Mucosa of descending colon (tissue), 3 donors: ENCODE results near the gene SCAP. TPM values are rescaled to one million over a fixed set of nuclear protein-coding genes. Genes with fewer than 3 reads are reported as not detected.

Experiments used
- ATAC-seq: fragments of 200-7000 bp; cut with Tn5 transposase; one replicate; pipeline ENCODE4 v1.9.1; 2020; ENCODE audit warnings: mild to moderate bottlenecking, moderate library complexity
- DNase-seq, 3 donors: peaks; one replicate each; pipeline ENCODE4 v3.0.0-alpha.2; 2020
- H3K36me3 ChIP-seq: fragments of 200-600 bp; one replicate; pipeline ENCODE4 v1.8.0; 2021; ENCODE audit warnings: low read depth, mild to moderate bottlenecking
- H3K4me1 ChIP-seq: fragments of 200-600 bp; one replicate; pipeline ENCODE4 v1.8.0; 2021; ENCODE audit warnings: low read depth, mild to moderate bottlenecking
- H3K4me3 ChIP-seq: fragments of 200-600 bp; one replicate; pipeline ENCODE4 v1.8.0; 2021; ENCODE audit warnings: mild to moderate bottlenecking
- H3K9me3 ChIP-seq: fragments of 200-600 bp; one replicate; pipeline ENCODE4 v1.8.0; 2021; ENCODE audit warnings: mild to moderate bottlenecking
- intact Hi-C, 2 donors: fragments of 100-400 bp; cut with DNase I in 1 of 2; cut with micrococcal nuclease in 1 of 2; formaldehyde crosslinking; loops; one replicate each; pipeline versions ENCODE4 v1.11.0 to v1.11.1; 2022; cut with DNase I, micrococcal nuclease
- total RNA-seq, 3 donors: library from RNA; stranded (reverse); fragmentation: NEBNext Ultra II Directional in 2 of 3; extraction: Animal tissue kit (Norgen Biotek cat#: 25700) in 2 of 3; gene quantifications; one replicate each; pipeline versions ENCODE4 v1.2.1 to v1.2.4, GENCODE V29; 2021 to 2023
- TF ChIP-seq, protein P1 (sequence below): fragments of 200-600 bp; IDR thresholded peaks from one replicate; pipeline ENCODE4 v1.8.0; 2022; ENCODE audit warnings: antibody characterized with exemption, mild to moderate bottlenecking
- donor health status: DM: no; HTN: no; CAD: no; lungs with moderate emphysema.
- donor health status: DM: no; HTN: no; CAD: no.
- donor health status: DM: no; HTN: yes; CAD: no.

SCAP gene
- total RNA-seq, 3 donors from 2014 or later = 107 to 151 (median 115) TPM

DNA sequence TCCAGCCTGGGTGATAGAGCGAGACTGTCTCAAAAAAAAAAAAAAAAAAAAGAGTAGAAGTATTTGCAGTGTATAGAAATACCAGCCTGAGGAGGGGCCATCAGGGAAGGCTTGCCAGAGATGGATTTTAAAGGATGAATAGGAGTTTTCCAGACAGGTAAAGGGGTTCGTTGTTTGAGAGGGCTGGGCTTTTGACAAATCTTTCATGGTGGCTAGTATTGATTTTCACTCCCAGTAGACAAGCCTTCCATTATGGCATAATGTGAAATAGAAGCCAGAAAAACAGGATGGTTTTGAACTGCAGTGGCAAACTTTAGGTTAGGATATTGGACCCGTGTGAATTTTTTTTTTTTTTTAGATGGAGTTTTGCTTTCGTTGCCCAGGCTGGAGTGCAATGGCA, 91.3 kb downstream of the SCAP start:
- ATAC-seq (no peak), DNase-seq (no peak)
- peaks cover 13% of the 10 kb centered on the region for H3K4me1 ChIP-seq
- H3K36me3 ChIP-seq = peaks cover 3% of the 10 kb centered on the region
- TF ChIP-seq, protein P1, sequence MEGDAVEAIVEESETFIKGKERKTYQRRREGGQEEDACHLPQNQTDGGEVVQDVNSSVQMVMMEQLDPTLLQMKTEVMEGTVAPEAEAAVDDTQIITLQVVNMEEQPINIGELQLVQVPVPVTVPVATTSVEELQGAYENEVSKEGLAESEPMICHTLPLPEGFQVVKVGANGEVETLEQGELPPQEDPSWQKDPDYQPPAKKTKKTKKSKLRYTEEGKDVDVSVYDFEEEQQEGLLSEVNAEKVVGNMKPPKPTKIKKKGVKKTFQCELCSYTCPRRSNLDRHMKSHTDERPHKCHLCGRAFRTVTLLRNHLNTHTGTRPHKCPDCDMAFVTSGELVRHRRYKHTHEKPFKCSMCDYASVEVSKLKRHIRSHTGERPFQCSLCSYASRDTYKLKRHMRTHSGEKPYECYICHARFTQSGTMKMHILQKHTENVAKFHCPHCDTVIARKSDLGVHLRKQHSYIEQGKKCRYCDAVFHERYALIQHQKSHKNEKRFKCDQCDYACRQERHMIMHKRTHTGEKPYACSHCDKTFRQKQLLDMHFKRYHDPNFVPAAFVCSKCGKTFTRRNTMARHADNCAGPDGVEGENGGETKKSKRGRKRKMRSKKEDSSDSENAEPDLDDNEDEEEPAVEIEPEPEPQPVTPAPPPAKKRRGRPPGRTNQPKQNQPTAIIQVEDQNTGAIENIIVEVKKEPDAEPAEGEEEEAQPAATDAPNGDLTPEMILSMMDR = no peak
- no peak overlapping the region for H3K4me3 ChIP-seq
- H3K9me3 ChIP-seq = no peaks in the 10 kb centered on the region
- intact Hi-C loops = no loop called here

DNA sequence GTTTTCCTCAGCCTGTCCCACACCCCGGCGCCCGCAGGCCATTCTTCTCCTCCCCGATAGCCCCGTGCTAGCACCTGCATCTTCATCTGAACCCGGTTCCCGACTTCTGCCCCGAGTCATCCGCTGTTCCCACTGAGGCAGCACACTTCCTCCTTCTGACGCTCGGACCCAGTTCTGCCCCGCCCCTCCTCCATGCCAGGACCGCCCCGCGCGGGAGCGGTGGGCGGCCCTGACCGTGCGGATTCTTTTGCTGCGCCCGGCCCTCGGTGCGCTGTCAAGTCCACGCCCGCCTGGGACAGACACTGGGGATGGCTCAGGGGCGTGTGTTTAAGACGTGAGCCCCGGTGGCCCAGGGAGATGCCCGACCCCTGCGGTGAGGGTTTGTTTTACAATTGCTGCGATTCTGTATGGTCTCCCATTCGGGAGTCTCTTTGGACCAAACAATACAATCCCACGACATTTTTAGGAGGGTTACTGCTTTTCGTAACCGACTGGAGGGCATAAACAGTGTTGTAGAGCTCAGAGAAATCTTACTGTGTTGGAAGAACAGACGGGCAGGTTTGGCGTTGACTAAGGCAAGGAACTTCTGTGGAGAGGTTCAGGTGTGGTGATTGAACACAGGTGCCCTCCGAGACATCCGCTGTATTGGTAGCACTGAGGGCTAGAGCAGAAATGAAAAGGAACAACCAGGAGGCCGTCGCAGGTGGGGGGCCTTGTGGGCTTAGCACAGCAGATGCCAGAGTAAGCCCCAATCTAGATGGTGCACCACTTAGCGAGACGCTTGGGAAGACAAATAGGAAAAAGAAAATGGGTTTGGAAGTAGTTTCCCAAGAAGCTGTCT, 94.2 kb downstream of the SCAP start:
- Histone ChIP-seq H3K4me1 (peaks cover 16% of the 10 kb centered on the region), H3K36me3 (peaks cover 3% of the 10 kb centered on the region), H3K4me3 (peak overlapping the region; percentile 78), H3K9me3 (no peaks in the 10 kb centered on the region)
- DNase-seq (peak; percentile 87 to 94 (median 91)), ATAC-seq (peak; percentile 78)
- intact Hi-C loops = no loop called here
- TF ChIP-seq, protein P1 = no peak

GRCh38 chr3:47380601-47381316, 95.0 kb downstream of the SCAP start, which contains the start of gene PTPN23:
TSS of gene PTPN23 (plus strand) at chr3:47381021. CDS start at chr3:47381097, 76 bp downstream.
- intact Hi-C loops = no loop called here
- Histone ChIP-seq H3K9me3 (no peaks in the 10 kb centered on the region), H3K4me1 (peaks cover 16% of the 10 kb centered on the region), H3K36me3 (peaks cover 3% of the 10 kb centered on the region), H3K4me3 (peak within 1 kb of the TSS; percentile 78)
- DNase-seq = peak; percentile 98 to 100 (median 99)
- TF ChIP-seq, protein P1 = no peak
- ATAC-seq = peak; percentile 90

DNA sequence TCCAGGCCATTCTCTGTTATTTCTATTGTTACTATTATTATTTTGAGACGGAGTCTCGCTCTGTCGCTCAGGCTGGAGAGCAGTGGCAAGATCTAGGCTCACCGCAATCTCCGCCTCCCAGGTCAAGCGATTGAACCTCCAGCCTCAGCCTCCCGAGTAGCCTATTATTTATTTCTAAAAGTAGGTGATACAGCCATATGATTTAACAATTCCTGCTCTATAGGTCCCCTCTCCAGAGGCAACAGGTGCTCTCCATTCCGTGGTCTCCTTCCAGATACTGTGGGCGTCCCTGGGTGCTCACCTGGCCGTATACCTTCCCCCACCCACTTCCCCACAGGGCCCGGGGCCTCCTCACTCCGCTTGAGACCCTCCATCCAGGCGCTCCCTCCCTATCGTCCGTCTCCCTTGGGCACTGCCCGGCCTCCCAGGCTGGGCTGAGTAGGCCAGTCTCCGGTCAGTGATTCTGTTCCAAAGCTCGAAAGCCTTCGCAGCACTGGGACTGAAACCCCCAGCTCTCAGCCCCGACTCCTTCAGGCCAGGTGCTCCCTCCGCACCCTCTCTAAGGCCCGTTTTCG, 95.6 kb downstream of the SCAP start:
- TF ChIP-seq, protein P1 = no peak
- Histone ChIP-seq H3K4me3 (peak overlapping the region; percentile 78), H3K9me3 (no peaks in the 10 kb centered on the region), H3K4me1 (peaks cover 16% of the 10 kb centered on the region), H3K36me3 (peaks cover 3% of the 10 kb centered on the region)
- DNase-seq = peak in 1 of 3 donors; percentile 32
- no peak for ATAC-seq
- intact Hi-C loops = no loop called here

DNA sequence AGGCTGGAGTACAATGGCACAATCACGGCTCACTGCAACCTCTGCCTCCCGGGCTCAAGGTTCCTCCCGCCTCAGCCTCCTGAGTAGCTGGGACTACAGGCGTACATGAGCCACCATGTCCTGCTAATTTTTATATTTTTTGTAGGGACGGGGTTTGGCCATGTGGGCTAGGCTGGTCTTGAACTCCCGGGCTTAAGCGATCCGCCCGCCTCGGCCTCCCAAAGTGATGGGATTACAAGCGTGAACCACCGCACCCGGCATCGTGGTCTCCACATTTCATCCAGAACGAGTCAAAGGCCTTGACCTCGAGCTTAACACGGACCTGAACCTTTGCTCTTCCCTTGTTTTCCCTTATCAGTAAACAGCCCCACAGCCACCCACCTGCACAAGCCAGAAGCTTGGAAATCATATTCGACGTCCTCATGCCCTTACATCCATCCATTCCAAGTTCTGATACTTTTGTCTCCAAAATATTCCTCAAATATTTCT, 96.3 kb downstream of the SCAP start:
- intact Hi-C loops = no loop called here
- Histone ChIP-seq H3K4me1 (peaks cover 16% of the 10 kb centered on the region), H3K4me3 (no peak overlapping the region), H3K36me3 (peaks cover 3% of the 10 kb centered on the region), H3K9me3 (no peaks in the 10 kb centered on the region)
- TF ChIP-seq, protein P1 = no peak
- ATAC-seq = no peak
- DNase-seq = peak; percentile 20 to 62 (median 50)
